Skin of body (tissue), 2 donors: ENCODE measurements around the gene TECPR2. TPM values are rescaled to one million over a fixed set of nuclear protein-coding genes. Genes with fewer than 3 reads are reported as not detected.
"Not testable (repeated sequence)": the region's sequence is repeated elsewhere in the genome, so short reads cannot be mapped to it uniquely, and the experiment has no call there.

ENCODE experiments used
- DNase-seq: peaks from one replicate; lab custom pipeline; 2025; lab: John Stamatoyannopoulos, UW
- total RNA-seq: library from RNA; depleted of rRNA; stranded (reverse); fragments of >200 nt; gene quantifications from one replicate; pipeline ENCODE4 v1.2.3, GENCODE V29; 2014

Gene TECPR2
- total RNA-seq, 1 donor from 2014 or later, result 8.5 TPM

GRCh38 chr14:102330806-102331205, 31.9 kb upstream of the TECPR2 start:
- no peak for DNase-seq

- no peak for DNase-seq
These were observed 29.4 kb upstream of the TECPR2 start for GRCh38 chr14:102333390-102333789.

GRCh38 chr14:102333795-102334705, 28.7 kb upstream of the TECPR2 start:
- DNase-seq, result no peak

- no peak for DNase-seq
These were observed 27.6 kb upstream of the TECPR2 start for GRCh38 chr14:102335163-102335562.

GRCh38 chr14:102338724-102339123, 24.0 kb upstream of the TECPR2 start:
- no peak for DNase-seq

- DNase-seq, result no peak
These were observed 21.2 kb upstream of the TECPR2 start for GRCh38 chr14:102341566-102341965.

GRCh38 chr14:102342238-102342637, 20.5 kb upstream of the TECPR2 start:
- no peak for DNase-seq

GRCh38 chr14:102344084-102344483, 18.7 kb upstream of the TECPR2 start:
- no peak for DNase-seq

GRCh38 chr14:102344485-102344884, 18.3 kb upstream of the TECPR2 start:
- no peak for DNase-seq

- no peak for DNase-seq
These were observed 17.5 kb upstream of the TECPR2 start for GRCh38 chr14:102345232-102345631.

- DNase-seq, result no peak
These were observed 16.1 kb upstream of the TECPR2 start for GRCh38 chr14:102346645-102347044.

GRCh38 chr14:102348376-102348775, 14.4 kb upstream of the TECPR2 start:
- DNase-seq, result no peak

- DNase-seq, result no peak
These were observed 11.7 kb upstream of the TECPR2 start for GRCh38 chr14:102351023-102351422.

GRCh38 chr14:102351593-102351992, 11.1 kb upstream of the TECPR2 start:
- not testable (repeated sequence) for DNase-seq

- DNase-seq, result no peak
These were observed 10.5 kb upstream of the TECPR2 start for GRCh38 chr14:102352213-102352612.

GRCh38 chr14:102353126-102353619, 9.6 kb upstream of the TECPR2 start:
- DNase-seq, result no peak

- DNase-seq, result no peak
These were observed 6.5 kb upstream of the TECPR2 start for GRCh38 chr14:102356280-102356679.

- no peak for DNase-seq
These were observed 3.4 kb upstream of the TECPR2 start for GRCh38 chr14:102359341-102359740.

GRCh38 chr14:102360388-102360787, 2.4 kb upstream of the TECPR2 start:
- DNase-seq, result no peak

GRCh38 chr14:102362084-102362483, 657 bp upstream of the TECPR2 start:
- DNase-seq, result no peak

- DNase-seq, result no peak
These were observed 622 bp downstream of the TECPR2 start for GRCh38 chr14:102363182-102363943.

- DNase-seq, result no peak
These were observed 7.6 kb downstream of the TECPR2 start for GRCh38 chr14:102370305-102370809.
